Trophoblast cell (in vitro differentiated cells and primary cell): Measurements from ENCODE around the gene METAP1D.
"Not testable (repeated sequence)": the region's sequence is repeated elsewhere in the genome, so short reads cannot be mapped to it uniquely, and the experiment has no call there.

Experiments
- DNase-seq, 2 donors: peaks; one replicate each; pipeline ENCODE4 v3.0.0-alpha.2; 2016
- H2AFZ ChIP-seq: 2 replicates; pipeline ENCODE4 v1.6.1; 2013; ENCODE audit warnings: low read length, moderate library complexity, mild to moderate bottlenecking; ENCODE audit not compliant: insufficient read depth, poor library complexity
- H2AK5ac ChIP-seq: 2 replicates; pipeline ENCODE4 v1.6.1; 2013; ENCODE audit warnings: mild to moderate bottlenecking, low read length
- H2BK120ac ChIP-seq: 2 replicates; pipeline ENCODE4 v1.6.1; 2013; ENCODE audit warnings: low read length, mild to moderate bottlenecking, moderate library complexity; ENCODE audit not compliant: insufficient read depth, poor library complexity
- H2BK12ac ChIP-seq: 2 replicates; pipeline ENCODE4 v1.6.1; 2013; ENCODE audit warnings: mild to moderate bottlenecking, low read length, moderate library complexity
- H2BK5ac ChIP-seq: 2 replicates; pipeline ENCODE4 v1.6.1; 2013; ENCODE audit warnings: low read length, low read depth, moderate library complexity, mild to moderate bottlenecking; ENCODE audit not compliant: poor library complexity
- H3K14ac ChIP-seq: 2 replicates; pipeline ENCODE4 v1.6.1; 2013; ENCODE audit warnings: mild to moderate bottlenecking, low read length
- H3K18ac ChIP-seq: 2 replicates; pipeline ENCODE4 v1.6.1; 2013; ENCODE audit warnings: mild to moderate bottlenecking, low read length
- H3K23ac ChIP-seq: 2 replicates; pipeline ENCODE4 v1.6.1; 2013; ENCODE audit warnings: low read length
- H3K27ac ChIP-seq: 2 replicates; pipeline ENCODE4 v1.5.1; 2013; ENCODE audit warnings: low read depth, mild to moderate bottlenecking, inconsistent platforms, low read length, moderate library complexity
- H3K27me3 ChIP-seq: 2 replicates; pipeline ENCODE4 v1.6.1; 2013; ENCODE audit warnings: inconsistent platforms, mild to moderate bottlenecking, low read length, moderate library complexity; ENCODE audit not compliant: insufficient read depth
- H3K36me3 ChIP-seq, 2 experiments: 1 replicate in 1 of 2; 2 replicates in 1 of 2; pipeline ENCODE4 v1.6.1; 2013; ENCODE audit warnings: low read length in 2 of 2, mild to moderate bottlenecking in 2 of 2, moderate library complexity in 1 of 2; ENCODE audit not compliant: insufficient read depth in 2 of 2, control insufficient read depth in 1 of 2
- H3K4ac ChIP-seq: 2 replicates; pipeline ENCODE4 v1.6.1; 2013; ENCODE audit warnings: low read depth, mild to moderate bottlenecking, low read length, moderate library complexity
- H3K4me1 ChIP-seq, 2 experiments: 1 replicate in 1 of 2; 2 replicates in 1 of 2; pipeline ENCODE4 v1.6.1; 2013; ENCODE audit warnings: low read length in 2 of 2, mild to moderate bottlenecking in 2 of 2, moderate library complexity in 1 of 2; ENCODE audit not compliant: insufficient read depth in 2 of 2, control insufficient read depth in 1 of 2
- H3K4me2 ChIP-seq: 2 replicates; pipeline ENCODE4 v1.6.1; 2013; ENCODE audit warnings: inconsistent platforms, mild to moderate bottlenecking, low read length, moderate library complexity
- H3K4me3 ChIP-seq: 2 replicates; pipeline ENCODE4 v1.5.1; 2013; ENCODE audit warnings: mild to moderate bottlenecking, low read depth, low read length, inconsistent platforms
- H3K79me1 ChIP-seq: one replicate; pipeline ENCODE4 v1.6.1; 2013; ENCODE audit warnings: low read length
- H3K79me2 ChIP-seq: 2 replicates; pipeline ENCODE4 v1.6.1; 2013; ENCODE audit warnings: low read length, mild to moderate bottlenecking; ENCODE audit not compliant: control insufficient read depth, insufficient read depth, poor library complexity
- H3K9ac ChIP-seq: 2 replicates; pipeline ENCODE4 v1.6.1; 2013; ENCODE audit warnings: mild to moderate bottlenecking, low read length
- H3K9me3 ChIP-seq: 2 replicates; pipeline ENCODE4 v1.6.1; 2013; ENCODE audit warnings: low read depth, mild to moderate bottlenecking, control low read depth, inconsistent platforms, low read length; ENCODE audit not compliant: insufficient read depth
- H4K12ac ChIP-seq: 2 replicates; pipeline ENCODE4 v1.6.1; 2013; ENCODE audit warnings: low read depth, mild to moderate bottlenecking, low read length, moderate library complexity
- H4K8ac ChIP-seq: 2 replicates; pipeline ENCODE4 v1.6.1; 2013; ENCODE audit warnings: low read depth, mild to moderate bottlenecking, low read length, moderate library complexity
- H4K91ac ChIP-seq: one replicate; pipeline ENCODE4 v1.6.1; 2013; ENCODE audit warnings: low read depth, mild to moderate bottlenecking, low read length, moderate library complexity
- WGBS: extraction: QIAGEN DNeasy Blood & Tissue Kit; methylation state at CpG from one replicate; pipeline ENCODE4 v1.1.7; 2013; ENCODE audit warnings: missing lambda C conversion rate; ENCODE audit not compliant: insufficient read length, insufficient coverage; ENCODE audit errors: extremely low coverage; 5-methylcytosine and 5-hydroxymethylcytosine counted together

The METAP1D gene

GRCh38 chr2:171991027-171991426 lies 8.7 kb upstream of the METAP1D start:
- H4K8ac ChIP-seq = no peak overlapping the region
- H4K12ac ChIP-seq = no peak overlapping the region
- no peak overlapping the region for H2BK12ac ChIP-seq
- H3K36me3 ChIP-seq = no peaks in the 10 kb centered on the region
- DNase-seq = no peak
- no peak overlapping the region for H3K14ac ChIP-seq
- H2BK5ac ChIP-seq = no peak overlapping the region
- no peaks in the 10 kb centered on the region for H3K4me1 ChIP-seq
- H3K4me2 ChIP-seq = no peak overlapping the region
- no peak overlapping the region for H3K4ac ChIP-seq
- H2BK120ac ChIP-seq = no peak overlapping the region
- H4K91ac ChIP-seq = no peak overlapping the region
- no peak overlapping the region for H3K23ac ChIP-seq
- H2AFZ ChIP-seq = no peak overlapping the region
- H3K79me1 ChIP-seq = no peaks in the 10 kb centered on the region
- H3K27me3 ChIP-seq = no peaks in the 10 kb centered on the region
- H3K79me2 ChIP-seq = no peaks in the 10 kb centered on the region
- H3K18ac ChIP-seq = no peak overlapping the region
- H3K4me3 ChIP-seq = no peak overlapping the region
- H3K9me3 ChIP-seq = no peaks in the 10 kb centered on the region
- no peak overlapping the region for H3K9ac ChIP-seq
- no peak overlapping the region for H3K27ac ChIP-seq
- no CpG with 5 or more reads among the region's 4 CpGs for WGBS
- H2AK5ac ChIP-seq = no peak overlapping the region

GRCh38 chr2:171995586-171995985 lies 4.2 kb upstream of the METAP1D start:
- Histone ChIP-seq H3K18ac (no peak overlapping the region), H4K12ac (no peak overlapping the region), H3K4ac (no peak overlapping the region), H3K4me1 (no peaks in the 10 kb centered on the region), H3K27ac (no peak overlapping the region), H2BK5ac (no peak overlapping the region), H2BK120ac (no peak overlapping the region), H3K79me1 (peaks cover 2% of the 10 kb centered on the region), H3K36me3 (no peaks in the 10 kb centered on the region), H3K9me3 (no peaks in the 10 kb centered on the region), H3K27me3 (no peaks in the 10 kb centered on the region), H2AFZ (no peak overlapping the region), H4K91ac (no peak overlapping the region), H2BK12ac (no peak overlapping the region), H3K14ac (no peak overlapping the region), H3K79me2 (no peaks in the 10 kb centered on the region), H3K4me3 (no peak overlapping the region), H2AK5ac (no peak overlapping the region), H3K4me2 (no peak overlapping the region), H3K23ac (no peak overlapping the region), H3K9ac (no peak overlapping the region), H4K8ac (no peak overlapping the region)
- no peak for DNase-seq
- WGBS = no CpG with 5 or more reads among the region's 5 CpGs

GRCh38 chr2:171996021-171996420 lies 3.7 kb upstream of the METAP1D start:
- no peak overlapping the region for H2BK5ac ChIP-seq
- no peak overlapping the region for H4K8ac ChIP-seq
- H3K23ac ChIP-seq = no peak overlapping the region
- H3K4ac ChIP-seq = no peak overlapping the region
- H2BK12ac ChIP-seq = no peak overlapping the region
- no peak overlapping the region for H2AFZ ChIP-seq
- no peak overlapping the region for H3K14ac ChIP-seq
- DNase-seq = no peak
- H3K36me3 ChIP-seq = no peaks in the 10 kb centered on the region
- no peaks in the 10 kb centered on the region for H3K4me1 ChIP-seq
- no peak overlapping the region for H2AK5ac ChIP-seq
- no peak overlapping the region for H2BK120ac ChIP-seq
- WGBS = no CpG with 5 or more reads among the region's 5 CpGs
- no peak overlapping the region for H3K4me2 ChIP-seq
- H3K4me3 ChIP-seq = no peak overlapping the region
- no peaks in the 10 kb centered on the region for H3K27me3 ChIP-seq
- no peak overlapping the region for H4K91ac ChIP-seq
- no peaks in the 10 kb centered on the region for H3K79me2 ChIP-seq
- H3K9ac ChIP-seq = no peak overlapping the region
- peaks cover 2% of the 10 kb centered on the region for H3K79me1 ChIP-seq
- no peaks in the 10 kb centered on the region for H3K9me3 ChIP-seq
- no peak overlapping the region for H4K12ac ChIP-seq
- H3K18ac ChIP-seq = no peak overlapping the region
- no peak overlapping the region for H3K27ac ChIP-seq

GRCh38 chr2:171997031-171997430 lies 2.7 kb upstream of the METAP1D start:
- H3K23ac ChIP-seq, H3K9ac ChIP-seq, H3K4me1 ChIP-seq, H2AFZ ChIP-seq, H2BK120ac ChIP-seq, H3K18ac ChIP-seq, H4K12ac ChIP-seq, H3K4ac ChIP-seq, H3K4me3 ChIP-seq, H3K36me3 ChIP-seq, H3K27me3 ChIP-seq, H3K4me2 ChIP-seq, H4K91ac ChIP-seq, DNase-seq, H3K9me3 ChIP-seq, H4K8ac ChIP-seq, H2BK12ac ChIP-seq, H2BK5ac ChIP-seq, H2AK5ac ChIP-seq, H3K27ac ChIP-seq, H3K79me1 ChIP-seq, H3K14ac ChIP-seq, H3K79me2 ChIP-seq: not testable (repeated sequence)
- no CpG with 5 or more reads among the region's 5 CpGs for WGBS
